Stimulated activated CD8-positive, alpha-beta memory T cell treated with anti-CD3 and anti-CD28 coated beads, Interleukin-4, amount 100 ng/mL, for 24 hours (primary cell): Measurements from ENCODE around the gene RBMY1E.
"Not testable (repeated sequence)": the region's sequence is repeated elsewhere in the genome, so short reads cannot be mapped to it uniquely, and the experiment has no call there.

Experiments
- DNase-seq: peaks from one replicate; pipeline ENCODE4 v3.0.0-alpha.2; 2020; ENCODE audit warnings: low read depth

RBMY1E gene

GRCh38 chrY:21917932-21918331 is at the start of gene RBMY1E:
Gene RBMY1E (minus strand): TSS chrY:21918032. CDS start chrY:21916054, 1,978 bp downstream.
- not testable (repeated sequence) for DNase-seq

GRCh38 chrY:21894426-21894825 is 23.4 kb downstream of the RBMY1E start, which contains the start of gene RBMY1D:
Gene RBMY1D (minus strand): TSS chrY:21894526. CDS start chrY:21892513, 2,013 bp downstream.
- not testable (repeated sequence) for DNase-seq

GRCh38 chrY:21869407-21870076 is 48.3 kb downstream of the RBMY1E start:
- DNase-seq, result not testable (repeated sequence)
